ENCODE data around the gene GADD45A.

GADD45A gene

DNA sequence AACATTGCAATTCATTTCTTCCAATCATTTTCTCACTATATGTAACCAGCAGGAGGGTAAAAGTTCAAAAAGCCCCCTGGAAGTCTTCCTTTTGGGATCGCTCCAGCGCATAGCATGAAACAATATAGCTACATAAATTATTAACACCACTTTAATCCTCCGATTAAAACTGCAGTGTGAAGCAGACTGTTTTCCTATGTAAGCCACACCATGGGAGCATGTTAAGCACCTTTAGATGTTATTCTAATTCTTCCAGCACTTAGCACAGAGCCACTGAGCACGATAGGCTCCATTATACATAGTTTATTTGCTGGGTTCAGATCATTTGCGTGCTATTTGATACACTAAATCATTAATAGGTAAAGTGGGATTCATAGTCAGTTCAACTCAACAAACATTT, 18.4 kb upstream of the GADD45A start:
- H3K4me3 ChIP-seq (ENCODE audit: low read length), result no peak overlapping the region
- TF ChIP-seq, protein P1, sequence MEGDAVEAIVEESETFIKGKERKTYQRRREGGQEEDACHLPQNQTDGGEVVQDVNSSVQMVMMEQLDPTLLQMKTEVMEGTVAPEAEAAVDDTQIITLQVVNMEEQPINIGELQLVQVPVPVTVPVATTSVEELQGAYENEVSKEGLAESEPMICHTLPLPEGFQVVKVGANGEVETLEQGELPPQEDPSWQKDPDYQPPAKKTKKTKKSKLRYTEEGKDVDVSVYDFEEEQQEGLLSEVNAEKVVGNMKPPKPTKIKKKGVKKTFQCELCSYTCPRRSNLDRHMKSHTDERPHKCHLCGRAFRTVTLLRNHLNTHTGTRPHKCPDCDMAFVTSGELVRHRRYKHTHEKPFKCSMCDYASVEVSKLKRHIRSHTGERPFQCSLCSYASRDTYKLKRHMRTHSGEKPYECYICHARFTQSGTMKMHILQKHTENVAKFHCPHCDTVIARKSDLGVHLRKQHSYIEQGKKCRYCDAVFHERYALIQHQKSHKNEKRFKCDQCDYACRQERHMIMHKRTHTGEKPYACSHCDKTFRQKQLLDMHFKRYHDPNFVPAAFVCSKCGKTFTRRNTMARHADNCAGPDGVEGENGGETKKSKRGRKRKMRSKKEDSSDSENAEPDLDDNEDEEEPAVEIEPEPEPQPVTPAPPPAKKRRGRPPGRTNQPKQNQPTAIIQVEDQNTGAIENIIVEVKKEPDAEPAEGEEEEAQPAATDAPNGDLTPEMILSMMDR (conservative IDR thresholded peaks at IDR 0.05; ENCODE audit: low read depth, low read length), result no peak
- no peak for DNase-seq (ENCODE audit: low read depth)

- TF ChIP-seq, protein P1 (conservative IDR thresholded peaks at IDR 0.05; ENCODE audit: low read depth, low read length), result no peak
- no peak overlapping the region for H3K4me3 ChIP-seq (ENCODE audit: low read length)
- no peak for DNase-seq (ENCODE audit: low read depth)
These were observed 16.3 kb upstream of the GADD45A start for GRCh38 chr1:67668660-67669059.

DNA sequence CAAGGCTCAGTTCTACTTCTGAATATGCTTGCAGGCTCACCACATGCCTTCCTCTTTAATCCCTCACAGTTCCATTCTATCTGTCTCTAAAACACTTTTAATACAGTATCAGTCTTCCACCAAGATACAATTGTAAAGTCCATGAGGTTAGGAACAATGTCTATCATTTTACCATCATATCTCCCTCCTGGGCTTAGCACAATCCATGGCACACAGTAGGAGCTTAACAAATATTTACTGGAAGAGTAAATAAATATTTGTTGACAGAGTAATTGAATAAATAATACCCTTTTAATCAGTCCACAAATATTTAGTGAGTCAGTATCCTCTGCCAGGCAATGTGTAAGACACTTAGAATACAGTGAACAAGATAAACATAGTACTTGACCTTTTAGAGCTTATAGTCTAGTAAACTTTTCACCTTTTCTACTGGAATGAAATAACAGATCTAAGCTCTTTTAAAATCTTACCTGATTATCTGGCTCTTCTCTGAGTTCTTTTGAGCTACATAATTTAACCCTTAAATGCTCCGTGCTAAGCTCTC, 12.7 kb upstream of the GADD45A start:
- TF ChIP-seq, protein P1 (conservative IDR thresholded peaks at IDR 0.05; ENCODE audit: low read depth, low read length), result no peak
- no peak for DNase-seq (ENCODE audit: low read depth)
- H3K4me3 ChIP-seq (ENCODE audit: low read length), result no peak overlapping the region

- TF ChIP-seq, protein P1 (conservative IDR thresholded peaks at IDR 0.05; ENCODE audit: low read depth, low read length), result no peak
- DNase-seq (ENCODE audit: low read depth), result no peak
- H3K4me3 ChIP-seq (ENCODE audit: low read length), result no peak overlapping the region
These were observed 11.4 kb upstream of the GADD45A start for GRCh38 chr1:67673468-67674201.

GRCh38 chr1:67674260-67675011, 10.6 kb upstream of the GADD45A start:
- DNase-seq (ENCODE audit: low read depth), result no peak
- H3K4me3 ChIP-seq (ENCODE audit: low read length), result no peak overlapping the region

DNA sequence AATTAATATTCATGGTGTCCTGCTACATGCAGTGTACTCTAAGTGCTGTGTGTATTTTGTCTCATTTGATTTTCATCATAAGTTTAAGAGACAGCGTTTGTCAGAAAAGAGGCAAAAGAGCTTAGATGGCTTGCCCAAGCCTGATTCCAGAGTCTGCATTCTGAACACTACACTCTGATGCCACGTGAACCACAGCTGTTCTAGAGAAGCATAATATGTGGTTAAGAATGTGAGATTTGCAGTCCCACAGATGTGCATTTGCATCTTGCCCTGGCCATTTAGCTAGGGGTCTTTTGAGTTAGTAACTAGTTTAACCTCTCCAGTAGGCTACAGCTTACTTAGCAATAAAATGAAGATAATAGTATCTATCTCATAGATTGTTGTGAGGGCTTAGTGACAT, 9.2 kb upstream of the GADD45A start:
- no peak for DNase-seq (ENCODE audit: low read depth)
- TF ChIP-seq, protein P1 (conservative IDR thresholded peaks at IDR 0.05; ENCODE audit: low read depth, low read length), result no peak
- H3K4me3 ChIP-seq (ENCODE audit: low read length), result no peak overlapping the region

More at GRCh38 chr1:67674260-67675011, 10.6 kb upstream of the GADD45A start:
- TF ChIP-seq, protein P1 (conservative IDR thresholded peaks at IDR 0.05; ENCODE audit: low read depth, low read length), result no peak

All from retinal pigment epithelial cell (primary cell).